A673 (cell line): ENCODE data around the gene TMEM18.
"Not testable (repeated sequence)": the region's sequence is repeated elsewhere in the genome, so short reads cannot be mapped to it uniquely, and the experiment has no call there.

ENCODE experiments used
- EZH2 ChIP-seq: fragments of 200-600 bp; sonication (generic); IDR thresholded peaks from 2 replicates; pipeline ENCODE4 v1.6.1; 2017; ENCODE audit warnings: borderline replicate concordance, low read depth, mild to moderate bottlenecking, mixed read lengths, antibody characterized with exemption, low read length; ENCODE audit not compliant: poor library complexity, severe bottlenecking
- TF ChIP-seq, protein P1 (sequence below): fragments of 300-800, 200-600 bp; sonication (generic); conservative IDR thresholded peaks from 2 replicates; pipeline ENCODE4 v1.5.1; 2017; ENCODE audit warnings: low read depth, mild to moderate bottlenecking, antibody characterized with exemption, low read length, moderate library complexity, mixed read lengths

DNA sequence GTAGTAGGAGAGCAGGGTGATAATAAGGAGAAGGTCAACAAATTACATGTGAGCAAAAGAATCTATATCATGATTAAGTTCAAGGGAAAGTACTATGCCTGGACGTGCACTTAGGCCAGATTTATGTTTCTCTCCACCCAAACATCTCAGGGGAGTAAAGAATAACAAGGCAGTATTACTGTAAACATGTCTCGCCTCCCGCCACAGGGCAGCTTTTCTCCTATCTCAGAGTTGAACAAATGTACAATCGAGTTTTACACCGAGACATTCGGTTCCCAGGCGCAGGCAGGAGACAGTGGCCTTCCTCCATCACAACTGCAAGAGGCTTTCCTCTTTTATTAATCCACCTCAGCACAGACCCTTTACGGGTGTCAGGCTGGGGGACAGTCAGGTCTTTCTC lies 25.6 kb upstream of the TMEM18 start:
- TF ChIP-seq, protein P1, sequence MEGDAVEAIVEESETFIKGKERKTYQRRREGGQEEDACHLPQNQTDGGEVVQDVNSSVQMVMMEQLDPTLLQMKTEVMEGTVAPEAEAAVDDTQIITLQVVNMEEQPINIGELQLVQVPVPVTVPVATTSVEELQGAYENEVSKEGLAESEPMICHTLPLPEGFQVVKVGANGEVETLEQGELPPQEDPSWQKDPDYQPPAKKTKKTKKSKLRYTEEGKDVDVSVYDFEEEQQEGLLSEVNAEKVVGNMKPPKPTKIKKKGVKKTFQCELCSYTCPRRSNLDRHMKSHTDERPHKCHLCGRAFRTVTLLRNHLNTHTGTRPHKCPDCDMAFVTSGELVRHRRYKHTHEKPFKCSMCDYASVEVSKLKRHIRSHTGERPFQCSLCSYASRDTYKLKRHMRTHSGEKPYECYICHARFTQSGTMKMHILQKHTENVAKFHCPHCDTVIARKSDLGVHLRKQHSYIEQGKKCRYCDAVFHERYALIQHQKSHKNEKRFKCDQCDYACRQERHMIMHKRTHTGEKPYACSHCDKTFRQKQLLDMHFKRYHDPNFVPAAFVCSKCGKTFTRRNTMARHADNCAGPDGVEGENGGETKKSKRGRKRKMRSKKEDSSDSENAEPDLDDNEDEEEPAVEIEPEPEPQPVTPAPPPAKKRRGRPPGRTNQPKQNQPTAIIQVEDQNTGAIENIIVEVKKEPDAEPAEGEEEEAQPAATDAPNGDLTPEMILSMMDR, result not testable (repeated sequence)
- TF ChIP-seq EZH2, result not testable (repeated sequence)
